HEK293 (cell line): ENCODE results near the gene ATP7B.

Source experiments
- CTCF ChIA-PET: fragments of 350-600 bp; formaldehyde crosslinking; extraction: SDS; loops from one replicate; lab custom pipeline; 2021; ENCODE audit warnings: antibody characterized with exemption; lab: Yijun Ruan, JAX
- POLR2A ChIA-PET: fragments of 300-600 bp; formaldehyde crosslinking; extraction: SDS; loops from one replicate; lab custom pipeline; 2020; ENCODE audit warnings: antibody characterized with exemption, inconsistent platforms; lab: Yijun Ruan, JAX
- H3K27ac ChIP-seq: fragments of 200-500 bp; sonication (Bioruptor generic); 2 replicates; pipeline ENCODE4 v1.5.1; 2014; ENCODE audit warnings: low read depth, low read length, control low read depth, inconsistent platforms; ENCODE audit errors: extremely low read depth
- H3K36me3 ChIP-seq, 2 experiments: fragments of 200-500 bp in 1 of 2; sonication (Bioruptor generic) in 1 of 2; 1 replicate in 1 of 2; 2 replicates in 1 of 2; pipeline ENCODE4 v1.5.1; 2014 to 2017; ENCODE audit warnings: inconsistent platforms in 2 of 2, low read length in 2 of 2; ENCODE audit not compliant: control insufficient read depth in 2 of 2, insufficient read depth in 1 of 2
- H3K4me1 ChIP-seq: fragments of 200-500 bp; sonication (Bioruptor generic); 2 replicates; pipeline ENCODE4 v1.5.1; 2014; ENCODE audit warnings: mild to moderate bottlenecking, low read length, inconsistent platforms; ENCODE audit not compliant: control insufficient read depth, insufficient read depth
- H3K4me3 ChIP-seq: 2 replicates; pipeline ENCODE4 v1.5.1; 2011; ENCODE audit warnings: low read depth, mild to moderate bottlenecking, control low read depth, low read length, moderate library complexity
- H3K9me3 ChIP-seq: fragments of 200-500 bp; sonication (Bioruptor generic); 2 replicates; pipeline ENCODE4 v1.5.1; 2014; ENCODE audit warnings: low read depth, low read length, inconsistent platforms; ENCODE audit not compliant: control insufficient read depth, insufficient read depth
- GLI2 ChIP-seq: fragments of 450-650 bp; formaldehyde crosslinking; IDR thresholded peaks from 2 replicates; pipeline ENCODE4; 2017; ENCODE audit warnings: missing biosample characterization, missing genetic modification characterization, low read depth, borderline replicate concordance
- PRDM6 ChIP-seq: fragments of 450-650 bp; formaldehyde crosslinking; IDR thresholded peaks from 2 replicates; pipeline ENCODE4 v1.5.1; 2017; ENCODE audit warnings: missing biosample characterization, missing genetic modification characterization
- RBAK ChIP-seq: fragments of 450-650 bp; formaldehyde crosslinking; IDR thresholded peaks from 2 replicates; pipeline ENCODE4 v1.5.1; 2016; ENCODE audit warnings: missing biosample characterization, missing genetic modification characterization
- ZFP69B ChIP-seq: fragments of 450-650 bp; formaldehyde crosslinking; IDR thresholded peaks from 2 replicates; pipeline ENCODE4 v1.5.1; 2016; ENCODE audit warnings: missing biosample characterization, missing genetic modification characterization
- ZNF112 ChIP-seq: fragments of 450-650 bp; formaldehyde crosslinking; IDR thresholded peaks from 2 replicates; pipeline ENCODE4 v1.5.0; 2017; ENCODE audit warnings: missing biosample characterization, missing genetic modification characterization
- ZNF138 ChIP-seq: fragments of 450-650 bp; formaldehyde crosslinking; IDR thresholded peaks from 2 replicates; pipeline ENCODE4 v1.5.1; 2016; ENCODE audit warnings: missing biosample characterization, missing genetic modification characterization, borderline replicate concordance
- ZNF184 ChIP-seq: fragments of 450-650 bp; IDR thresholded peaks from 2 replicates; pipeline ENCODE4 v1.5.1; 2018; ENCODE audit warnings: missing biosample characterization, mild to moderate bottlenecking, missing genetic modification characterization
- ZNF2 ChIP-seq: fragments of 450-650 bp; formaldehyde crosslinking; IDR thresholded peaks from 2 replicates; pipeline ENCODE4 v1.5.1; 2016; ENCODE audit warnings: missing biosample characterization, missing genetic modification characterization
- ZNF239 ChIP-seq: fragments of 450-650 bp; formaldehyde crosslinking; IDR thresholded peaks from 2 replicates; pipeline ENCODE4 v1.5.1; 2016; ENCODE audit warnings: missing biosample characterization, missing genetic modification characterization
- ZNF266 ChIP-seq: fragments of 450-650 bp; formaldehyde crosslinking; IDR thresholded peaks from 2 replicates; pipeline ENCODE4 v1.5.1; 2016; ENCODE audit warnings: missing biosample characterization, missing genetic modification characterization, low read depth
- ZNF302 ChIP-seq: fragments of 450-650 bp; formaldehyde crosslinking; IDR thresholded peaks from 2 replicates; pipeline ENCODE4 v1.5.1; 2016; ENCODE audit warnings: missing biosample characterization, missing genetic modification characterization, low read depth
- ZNF518A ChIP-seq: fragments of 450-650 bp; formaldehyde crosslinking; conservative IDR thresholded peaks from 2 replicates; pipeline ENCODE4 v1.5.1; 2016; ENCODE audit warnings: low read depth, missing biosample characterization, missing genetic modification characterization
- ZNF555 ChIP-seq: fragments of 450-650 bp; formaldehyde crosslinking; conservative IDR thresholded peaks from 2 replicates; pipeline ENCODE4 v1.5.1; 2017; ENCODE audit warnings: missing biosample characterization, mild to moderate bottlenecking, missing genetic modification characterization, inconsistent platforms
- ZNF561 ChIP-seq: fragments of 450-650 bp; IDR thresholded peaks from 2 replicates; pipeline ENCODE4 v1.5.1; 2018; ENCODE audit warnings: missing biosample characterization, missing genetic modification characterization, borderline replicate concordance
- ZNF571 ChIP-seq: fragments of 450-650 bp; formaldehyde crosslinking; IDR thresholded peaks from 2 replicates; pipeline ENCODE4 v1.5.0; 2017; ENCODE audit warnings: missing biosample characterization, missing genetic modification characterization
- ZNF704 ChIP-seq: fragments of 450-650 bp; formaldehyde crosslinking; IDR thresholded peaks from 2 replicates; pipeline ENCODE4 v1.5.1; 2016; ENCODE audit warnings: missing biosample characterization, missing genetic modification characterization
- ZNF76 ChIP-seq: fragments of 450-650 bp; formaldehyde crosslinking; IDR thresholded peaks from 2 replicates; pipeline ENCODE4; 2016; ENCODE audit warnings: low read depth, missing biosample characterization, missing genetic modification characterization, borderline replicate concordance
- TF ChIP-seq, protein P1 (sequence below): sonication (generic); formaldehyde crosslinking; IDR thresholded peaks from 2 replicates; pipeline ENCODE4 v1.8.1; 2022; ENCODE audit warnings: mild to moderate bottlenecking, moderate library complexity, missing genetic modification reagents

Gene ATP7B

GRCh38 chr13:51970349-51970748, 40.9 kb downstream of the ATP7B start (continued):
- no peak for TF ChIP-seq ZNF239 (tag by site-specific recombination)
- no peak for TF ChIP-seq ZNF555 (tag by site-specific recombination)

GRCh38 chr13:51967482-51968446, 43.5 kb downstream of the ATP7B start:
- CTCF ChIA-PET: no interaction called here
- peaks cover 0 to 11% of the 10 kb centered on the region in 2 experiments; a peak in 2 of 3 replicates for H3K36me3 ChIP-seq

More at GRCh38 chr13:51967482-51968446, 43.5 kb downstream of the ATP7B start:
- Histone ChIP-seq H3K9me3 (no peaks in the 10 kb centered on the region), H3K4me3 (no peak overlapping the region), H3K27ac (no peak overlapping the region), H3K4me1 (no peaks in the 10 kb centered on the region; the same call in 1 of the 2 replicates)
- TF ChIP-seq ZNF138: no peak
- no peak for TF ChIP-seq ZNF266 (tag by site-specific recombination)
- TF ChIP-seq ZNF571 (tag by site-specific recombination): no peak
- no peak for TF ChIP-seq RBAK
- no peak for TF ChIP-seq ZFP69B (tag by site-specific recombination)
- no peak for TF ChIP-seq ZNF302 (tag by site-specific recombination)
- TF ChIP-seq ZNF704: no peak
- TF ChIP-seq ZNF184 (tag by site-specific recombination): no peak
- TF ChIP-seq ZNF2 (tag by site-specific recombination): no peak
- TF ChIP-seq ZNF518A: no peak
- TF ChIP-seq, protein P1, sequence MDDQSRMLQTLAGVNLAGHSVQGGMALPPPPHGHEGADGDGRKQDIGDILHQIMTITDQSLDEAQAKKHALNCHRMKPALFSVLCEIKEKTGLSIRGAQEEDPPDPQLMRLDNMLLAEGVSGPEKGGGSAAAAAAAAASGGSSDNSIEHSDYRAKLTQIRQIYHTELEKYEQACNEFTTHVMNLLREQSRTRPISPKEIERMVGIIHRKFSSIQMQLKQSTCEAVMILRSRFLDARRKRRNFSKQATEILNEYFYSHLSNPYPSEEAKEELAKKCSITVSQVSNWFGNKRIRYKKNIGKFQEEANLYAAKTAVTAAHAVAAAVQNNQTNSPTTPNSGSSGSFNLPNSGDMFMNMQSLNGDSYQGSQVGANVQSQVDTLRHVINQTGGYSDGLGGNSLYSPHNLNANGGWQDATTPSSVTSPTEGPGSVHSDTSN (CRISPR knock-in tag): no peak
- TF ChIP-seq ZNF112 (tag by site-specific recombination): no peak
- no peak for TF ChIP-seq GLI2
- no peak for TF ChIP-seq ZNF76 (tag by site-specific recombination)
- no peak for TF ChIP-seq PRDM6 (tag by site-specific recombination)
- TF ChIP-seq ZNF561 (tag by site-specific recombination): no peak
- POLR2A ChIA-PET: interaction anchor here (0.7 kb wide), 1 partner anchor 827 kb away, joined by 3 read pairs; no protein-coding TSS in a partner anchor
